ENCODE results near the gene NT5C1B. TPM values are rescaled to one million over a fixed set of nuclear protein-coding genes. Genes with fewer than 3 reads are reported as not detected.

The NT5C1B gene
- total and polyA plus RNA-seq, 4 donors = 0.02 to 0.63 TPM; not detected in 2

GRCh38 chr2:18520451-18521425 lies 68.6 kb downstream of the NT5C1B start:
- no peak overlapping the region for H3K27ac ChIP-seq (ENCODE audit: low read depth in 1 of 2, low read length in 2 of 2)
- no peaks in the 10 kb centered on the region for H3K36me3 ChIP-seq (ENCODE audit: control insufficient read depth in 4 of 4, insufficient read depth in 3 of 4, low read depth in 1 of 4, low read length in 3 of 4)
- no peaks in the 10 kb centered on the region for H3K27me3 ChIP-seq (ENCODE audit: control insufficient read depth in 4 of 4, insufficient read depth in 4 of 4, low read length in 3 of 4)
- peak; percentile 79 for DNase-seq (ENCODE audit: low spot score)
- TF ChIP-seq EGR1 (IDR thresholded peaks at IDR 0.05; ENCODE audit: low read depth in 2 of 2) (no peak), ZBTB33 (IDR thresholded peaks at IDR 0.05) (no peak), SP1 (IDR thresholded peaks at IDR 0.05) (no peak), CTCF (IDR thresholded peaks at IDR 0.05; ENCODE audit: low read depth, low read length, missing input control) (peak; percentile 92), FOXA2 (IDR thresholded peaks at IDR 0.05) (no peak), YY1 (IDR thresholded peaks at IDR 0.05) (no peak), RAD21 (IDR thresholded peaks at IDR 0.05) (peak; percentile 98 to 99), GABPA (IDR thresholded peaks at IDR 0.05 in 1 of 2, conservative IDR thresholded peaks at IDR 0.05 in 1 of 2) (no peak)
- H3K9me3 ChIP-seq (ENCODE audit: control insufficient read depth in 4 of 4, low read length in 3 of 4) = no peaks in the 10 kb centered on the region
- H3K9ac ChIP-seq (ENCODE audit: low read depth in 1 of 2, low read length in 2 of 2) = no peak overlapping the region
- H3K4me3 ChIP-seq (ENCODE audit: low read depth in 1 of 3, low read length in 3 of 3) = no peak overlapping the region
- 54% methylated on average over 16 of the region's 16 CpGs for WGBS
- H3K4me1 ChIP-seq (ENCODE audit: control insufficient read depth in 4 of 4, insufficient read depth in 4 of 4, low read length in 3 of 4) = peaks cover 3 to 24% (median 19%) of the 10 kb centered on the region in 4 donors

GRCh38 chr2:18519914-18520450 lies 69.4 kb downstream of the NT5C1B start:
- Histone ChIP-seq H3K9ac (ENCODE audit: low read depth in 1 of 2, low read length in 2 of 2) (no peak overlapping the region), H3K4me1 (ENCODE audit: control insufficient read depth in 4 of 4, insufficient read depth in 4 of 4, low read length in 3 of 4) (peaks cover 3 to 24% (median 19%) of the 10 kb centered on the region in 4 donors), H3K27me3 (ENCODE audit: control insufficient read depth in 4 of 4, insufficient read depth in 4 of 4, low read length in 3 of 4) (no peaks in the 10 kb centered on the region), H3K4me3 (ENCODE audit: low read depth in 1 of 3, low read length in 3 of 3) (no peak overlapping the region), H3K36me3 (ENCODE audit: control insufficient read depth in 4 of 4, insufficient read depth in 3 of 4, low read depth in 1 of 4, low read length in 3 of 4) (no peaks in the 10 kb centered on the region), H3K9me3 (ENCODE audit: control insufficient read depth in 4 of 4, low read length in 3 of 4) (no peaks in the 10 kb centered on the region), H3K27ac (ENCODE audit: low read depth in 1 of 2, low read length in 2 of 2) (no peak overlapping the region)
- TF ChIP-seq REST (IDR thresholded peaks at IDR 0.05) = no peak
- TF ChIP-seq JUND (IDR thresholded peaks at IDR 0.05) = no peak
- TF ChIP-seq NR2F2 (IDR thresholded peaks at IDR 0.05) = no peak
- no peak for TF ChIP-seq HNF4G (IDR thresholded peaks at IDR 0.05)
- TF ChIP-seq GABPA (IDR thresholded peaks at IDR 0.05 in 1 of 2, conservative IDR thresholded peaks at IDR 0.05 in 1 of 2) = no peak
- TF ChIP-seq SP1 (IDR thresholded peaks at IDR 0.05) = no peak
- TF ChIP-seq EGR1 (IDR thresholded peaks at IDR 0.05; ENCODE audit: low read depth in 2 of 2) = no peak
- DNase-seq (ENCODE audit: low spot score) = no peak
- WGBS = 75% methylated on average over 7 of the region's 7 CpGs
